Tibial nerve (tissue), 4 donors: Measurements from ENCODE around the gene DHRSX. TPM values are rescaled to one million over a fixed set of nuclear protein-coding genes. Genes with fewer than 3 reads are reported as not detected.
"Not testable (repeated sequence)": the region's sequence is repeated elsewhere in the genome, so short reads cannot be mapped to it uniquely, and the experiment has no call there.

Experiments
- DNase-seq, 2 donors: peaks; one replicate each; pipeline ENCODE4 v3.0.0-alpha.2; 2019; ENCODE audit warnings: low spot score in 2 of 2
- H3K27ac ChIP-seq, 4 donors: fragments of 200-600 bp; sonication (generic) in 3 of 4; one replicate each; pipeline ENCODE4 v1.5.1; 2017 to 2019; ENCODE audit warnings: mild to moderate bottlenecking in 1 of 4
- H3K27me3 ChIP-seq, 2 donors: fragments of 200-600 bp; sonication (generic) in 1 of 2; one replicate each; pipeline versions ENCODE4 v1.5.1 to v1.6.0; 2017 to 2019
- H3K36me3 ChIP-seq, 3 donors: fragments of 200-600 bp; sonication (generic); one replicate each; pipeline ENCODE4 v1.5.1; 2018 to 2019
- H3K4me1 ChIP-seq, 4 donors: fragments of 200-600 bp; sonication (generic) in 3 of 4; one replicate each; pipeline ENCODE4 v1.5.1; 2017 to 2019
- H3K4me3 ChIP-seq, 4 donors: fragments of 200-600 bp; sonication (generic) in 3 of 4; one replicate each; pipeline ENCODE4 v1.5.1; 2017 to 2019; ENCODE audit warnings: mild to moderate bottlenecking in 1 of 4, moderate library complexity in 1 of 4
- H3K9me3 ChIP-seq, 4 donors: fragments of 200-600 bp; sonication (generic) in 3 of 4; one replicate each; pipeline ENCODE4 v1.5.1; 2017 to 2019
- EP300 ChIP-seq, 2 donors: sonication (generic); formaldehyde crosslinking; IDR thresholded peaks; one replicate each; pipeline ENCODE4 v1.6.1; 2017; ENCODE audit warnings: antibody characterized with exemption in 2 of 2, mild to moderate bottlenecking in 1 of 2
- POLR2A ChIP-seq, 2 donors: fragments of 450-650 bp; IDR thresholded peaks; one replicate each; pipeline ENCODE4 v1.6.1; 2017; ENCODE audit warnings: antibody characterized with exemption in 2 of 2, mild to moderate bottlenecking in 2 of 2, moderate library complexity in 2 of 2
- WGBS, 2 donors: methylation state at CpG; one replicate each; pipeline ENCODE4 v1.1.5; 2018; 5-methylcytosine and 5-hydroxymethylcytosine counted together
- total RNA-seq, 4 donors: library from RNA; depleted of rRNA; stranded (reverse); fragments of >200 nt; gene quantifications; one replicate each; pipeline ENCODE4 v1.1.0, GENCODE V29; 2016
- TF ChIP-seq, protein P1 (sequence below), 5 experiments: fragments of 200-600 bp in 3 of 5; fragments of 450-650 bp in 2 of 5; sonication (generic) in 3 of 5; IDR thresholded peaks; one replicate each; pipeline ENCODE4 v1.5.1; 2016 to 2019; ENCODE audit warnings: antibody characterized with exemption in 5 of 5, mild to moderate bottlenecking in 3 of 5, moderate library complexity in 2 of 5

The DHRSX gene
- total RNA-seq, 4 donors from 2014 or later = 20.3 to 44.3 (median 31.7) TPM

DNA sequence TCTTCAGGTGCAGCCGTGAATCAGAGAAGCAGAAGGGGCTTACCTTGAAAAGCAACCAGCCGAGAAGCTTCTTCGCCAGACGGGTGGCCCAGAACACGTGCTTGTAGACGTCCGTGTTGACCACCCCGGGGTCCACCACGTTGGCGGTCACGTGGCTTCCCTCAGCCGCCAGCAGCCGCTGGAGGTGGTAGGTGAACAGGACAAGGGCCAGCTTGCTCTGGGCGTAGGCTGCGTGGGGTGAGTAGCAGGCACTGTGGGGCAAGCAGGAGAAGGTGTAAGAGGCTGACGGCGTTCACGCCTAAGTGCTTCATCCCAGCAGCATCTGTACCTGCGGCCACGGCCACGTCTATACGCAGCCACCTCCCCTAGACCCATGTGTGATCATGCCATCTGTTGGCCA lies 257.8 kb downstream of the DHRSX start:
- no peak for DNase-seq
- Histone ChIP-seq H3K4me3 (no peak overlapping the region), H3K27me3 (no peaks in the 10 kb centered on the region), H3K27ac (no peak overlapping the region), H3K36me3 (peaks cover 0 to 40% (median 0%) of the 10 kb centered on the region in 3 donors), H3K4me1 (no peaks in the 10 kb centered on the region), H3K9me3 (no peaks in the 10 kb centered on the region)
- WGBS, 2 donors = 98% methylated on average over 21 of the region's 22 CpGs
- TF ChIP-seq, protein P1, sequence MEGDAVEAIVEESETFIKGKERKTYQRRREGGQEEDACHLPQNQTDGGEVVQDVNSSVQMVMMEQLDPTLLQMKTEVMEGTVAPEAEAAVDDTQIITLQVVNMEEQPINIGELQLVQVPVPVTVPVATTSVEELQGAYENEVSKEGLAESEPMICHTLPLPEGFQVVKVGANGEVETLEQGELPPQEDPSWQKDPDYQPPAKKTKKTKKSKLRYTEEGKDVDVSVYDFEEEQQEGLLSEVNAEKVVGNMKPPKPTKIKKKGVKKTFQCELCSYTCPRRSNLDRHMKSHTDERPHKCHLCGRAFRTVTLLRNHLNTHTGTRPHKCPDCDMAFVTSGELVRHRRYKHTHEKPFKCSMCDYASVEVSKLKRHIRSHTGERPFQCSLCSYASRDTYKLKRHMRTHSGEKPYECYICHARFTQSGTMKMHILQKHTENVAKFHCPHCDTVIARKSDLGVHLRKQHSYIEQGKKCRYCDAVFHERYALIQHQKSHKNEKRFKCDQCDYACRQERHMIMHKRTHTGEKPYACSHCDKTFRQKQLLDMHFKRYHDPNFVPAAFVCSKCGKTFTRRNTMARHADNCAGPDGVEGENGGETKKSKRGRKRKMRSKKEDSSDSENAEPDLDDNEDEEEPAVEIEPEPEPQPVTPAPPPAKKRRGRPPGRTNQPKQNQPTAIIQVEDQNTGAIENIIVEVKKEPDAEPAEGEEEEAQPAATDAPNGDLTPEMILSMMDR (IDR thresholded peaks at IDR 0.05) = no peak
- TF ChIP-seq POLR2A (IDR thresholded peaks at IDR 0.05) (no peak), EP300 (IDR thresholded peaks at IDR 0.05) (no peak)

DNA sequence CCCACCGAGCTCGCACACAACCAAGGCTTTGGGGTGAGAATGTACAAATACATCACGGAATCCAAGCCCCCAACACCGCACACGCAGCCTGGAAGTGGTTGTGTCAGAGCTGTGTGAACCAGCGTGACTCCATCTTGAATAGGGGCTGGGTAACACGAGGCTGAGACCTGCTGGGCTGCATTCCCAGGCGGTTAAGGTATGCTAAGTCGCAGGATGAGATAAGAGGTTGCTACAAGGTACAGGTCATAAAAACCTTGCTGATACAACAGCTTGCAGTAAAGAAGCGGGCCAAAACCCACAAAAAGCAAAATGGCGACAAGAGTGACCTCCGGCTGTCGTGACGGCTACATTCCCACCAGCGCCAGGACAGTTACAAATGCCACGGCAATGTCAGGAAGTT lies 258.4 kb downstream of the DHRSX start:
- WGBS, 2 donors = 94 to 96% methylated on average over 16 of the region's 16 CpGs
- Histone ChIP-seq H3K27me3 (no peaks in the 10 kb centered on the region), H3K36me3 (peaks cover 0 to 44% (median 0%) of the 10 kb centered on the region in 3 donors), H3K27ac (no peak overlapping the region), H3K4me3 (no peak overlapping the region), H3K9me3 (no peaks in the 10 kb centered on the region), H3K4me1 (no peaks in the 10 kb centered on the region)
- DNase-seq = no peak
- TF ChIP-seq EP300 (IDR thresholded peaks at IDR 0.05) (no peak), POLR2A (IDR thresholded peaks at IDR 0.05) (no peak)
- TF ChIP-seq, protein P1 (IDR thresholded peaks at IDR 0.05) = no peak

DNA sequence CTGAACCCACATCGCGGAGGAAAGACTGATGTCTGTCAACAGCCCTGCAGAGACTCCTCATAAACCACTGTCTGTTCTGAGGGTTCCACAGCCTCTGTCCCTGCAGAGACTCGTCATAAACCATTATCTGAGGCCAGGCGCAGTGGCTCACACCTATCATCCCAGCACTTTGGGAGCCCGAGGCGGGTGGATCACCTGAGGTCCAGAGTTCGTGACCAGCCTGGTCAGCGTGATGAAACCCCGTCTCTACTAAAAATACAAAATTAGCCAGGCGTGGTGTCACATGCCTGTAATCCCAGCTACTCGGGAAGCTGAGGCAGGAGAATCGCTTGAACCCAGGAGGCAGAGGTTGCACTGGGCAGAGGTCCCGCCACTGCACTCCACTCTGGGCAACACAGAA lies 259.3 kb downstream of the DHRSX start:
- WGBS, 2 donors = 86 to 88% methylated on average over 13 of the region's 13 CpGs
- not testable (repeated sequence) for DNase-seq
- peaks cover 0 to 52% (median 0%) of the 10 kb centered on the region in 3 donors for H3K36me3 ChIP-seq

DNA sequence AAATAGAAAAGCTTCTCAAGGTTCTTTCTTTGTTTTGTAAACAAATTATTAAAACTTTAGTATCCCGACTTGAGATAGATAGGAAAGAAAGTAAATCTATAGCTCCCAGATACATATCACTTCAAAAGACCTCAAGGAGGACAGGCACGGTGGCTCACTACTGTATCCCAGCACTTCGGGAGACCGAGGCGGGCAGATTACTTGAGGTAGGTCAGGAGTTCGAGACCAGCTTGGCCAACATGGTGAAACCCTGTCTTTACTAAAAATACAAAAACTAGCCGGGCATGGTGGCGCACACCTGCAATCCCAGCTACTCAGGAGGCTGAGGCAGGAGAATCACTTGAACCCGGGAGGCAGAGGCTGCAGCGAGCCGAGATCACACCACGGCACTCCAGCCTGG lies 260.0 kb downstream of the DHRSX start:
- not testable (repeated sequence) for H3K27ac ChIP-seq, H3K4me3 ChIP-seq, H3K27me3 ChIP-seq, H3K4me1 ChIP-seq, H3K9me3 ChIP-seq, DNase-seq
- H3K36me3 ChIP-seq = peaks cover 0 to 58% (median 0%) of the 10 kb centered on the region in 3 donors
- 92 to 97% methylated on average over 12 of the region's 12 CpGs for WGBS, 2 donors

More for the DNA sequence above, 259.3 kb downstream of the DHRSX start:
- not testable (repeated sequence) for H3K27me3 ChIP-seq, H3K4me3 ChIP-seq, H3K4me1 ChIP-seq, H3K9me3 ChIP-seq, H3K27ac ChIP-seq

DNA sequence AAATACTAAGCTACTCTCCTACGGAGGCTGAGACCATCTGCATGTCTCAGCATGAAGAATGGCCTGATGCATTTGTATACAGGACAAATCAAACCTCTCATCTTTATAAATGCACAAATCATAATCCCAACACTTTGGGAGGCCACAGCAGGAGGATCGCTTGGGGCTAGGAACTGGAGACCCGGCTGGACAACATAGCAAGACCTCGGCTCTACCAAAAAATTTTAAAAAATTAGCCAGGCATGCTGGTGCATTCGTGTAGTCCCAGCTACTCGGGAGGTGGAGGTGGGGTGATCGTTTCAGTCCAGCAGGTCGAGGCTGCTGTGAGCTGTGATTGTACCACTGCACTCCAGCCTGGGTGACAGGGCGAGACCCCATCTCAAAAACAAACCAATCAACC lies 262.8 kb downstream of the DHRSX start:
- no peak for TF ChIP-seq POLR2A (IDR thresholded peaks at IDR 0.05)
- TF ChIP-seq, protein P1 (IDR thresholded peaks at IDR 0.05) = no peak
- TF ChIP-seq EP300 (IDR thresholded peaks at IDR 0.05) = no peak
- WGBS, 2 donors = 92 to 95% methylated on average over 9 of the region's 9 CpGs
- Histone ChIP-seq H3K4me3 (no peak overlapping the region), H3K27me3 (no peaks in the 10 kb centered on the region), H3K9me3 (no peaks in the 10 kb centered on the region), H3K4me1 (no peaks in the 10 kb centered on the region), H3K36me3 (peaks cover 0 to 57% (median 0%) of the 10 kb centered on the region in 3 donors), H3K27ac (no peak overlapping the region)
- DNase-seq = no peak

DNA sequence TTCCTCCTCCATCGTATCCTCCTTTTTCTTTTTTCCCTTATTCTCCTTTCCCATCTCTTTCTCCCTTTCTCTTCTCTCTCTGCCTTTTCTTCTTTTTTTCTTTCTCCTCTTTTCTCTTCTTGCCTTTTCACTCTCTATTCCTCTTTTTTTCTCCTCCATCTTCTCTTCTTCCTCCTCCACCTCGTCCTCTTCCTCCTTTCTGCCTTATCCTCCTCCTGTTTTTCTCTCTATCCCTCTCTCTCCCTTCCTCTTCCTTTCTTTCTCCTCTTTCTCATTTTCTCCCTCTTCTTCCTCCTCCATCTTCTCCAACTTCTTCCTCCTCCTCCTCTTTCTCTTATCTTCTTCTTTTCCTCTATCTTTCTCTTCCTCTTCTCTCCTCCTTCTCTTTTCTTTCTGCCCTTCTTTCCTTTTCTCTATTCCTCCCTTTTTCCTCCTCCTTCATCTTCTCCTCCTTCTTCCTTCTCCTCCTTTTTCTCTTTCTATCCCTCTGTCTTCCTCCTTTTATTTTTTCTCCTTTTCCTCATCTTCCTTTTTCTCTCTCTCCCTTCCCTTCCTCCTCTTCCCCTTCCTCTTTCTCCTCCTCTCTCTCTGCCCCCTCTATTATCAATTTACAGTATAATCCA lies 269.1 kb downstream of the DHRSX start:
- Histone ChIP-seq H3K4me1 (no peaks in the 10 kb centered on the region), H3K27me3 (no peaks in the 10 kb centered on the region), H3K9me3 (peaks cover 0 to 7% (median 0%) of the 10 kb centered on the region in 4 donors), H3K36me3 (peaks cover 0 to 35% (median 0%) of the 10 kb centered on the region in 3 donors), H3K27ac (no peak overlapping the region), H3K4me3 (no peak overlapping the region)
- WGBS, 2 donors = 95 to 96% methylated on average over 2 of the region's 2 CpGs
- DNase-seq = no peak
- TF ChIP-seq EP300 (IDR thresholded peaks at IDR 0.05) (no peak), POLR2A (IDR thresholded peaks at IDR 0.05) (no peak)
- TF ChIP-seq, protein P1 (IDR thresholded peaks at IDR 0.05) = no peak
